Body of pancreas (tissue), 4 donors: ENCODE results near the gene FPR1. TPM values are rescaled to one million over a fixed set of nuclear protein-coding genes. Genes with fewer than 3 reads are reported as not detected.

ENCODE experiments used
- ATAC-seq: fragments of 150-250 bp; one replicate; pipeline ENCODE4 v1.9.1; 2016
- DNase-seq, 4 donors: peaks; one replicate each; pipeline ENCODE4 v3.0.0-alpha.2; 2019
- H3K27ac ChIP-seq, 4 donors: fragments of 200-600 bp; sonication (generic); 1 replicate in 3 of 4; 2 replicates in 1 of 4; pipeline versions ENCODE4 v1.5.1 to v1.6.1; 2016 to 2019; ENCODE audit warnings: mild to moderate bottlenecking in 1 of 4, mixed read lengths in 1 of 4, moderate library complexity in 1 of 4
- H3K27me3 ChIP-seq, 2 donors: fragments of 200-600 bp; sonication (generic); one replicate each; pipeline ENCODE4 v1.6.0; 2016; ENCODE audit warnings: mild to moderate bottlenecking in 1 of 2
- H3K36me3 ChIP-seq, 2 donors: fragments of 200-600 bp; sonication (generic); replicated peaks in 1 of 2; 2 replicates each; pipeline ENCODE4 v1.5.1; 2016; ENCODE audit warnings: low read depth in 2 of 2; ENCODE audit not compliant: insufficient read depth in 1 of 2
- H3K4me1 ChIP-seq: fragments of 200-600 bp; sonication (generic); one replicate; pipeline ENCODE4 v1.6.0; 2016
- H3K4me3 ChIP-seq, 2 donors: fragments of 200-600 bp; sonication (generic); 1 replicate in 1 of 2; 2 replicates in 1 of 2; pipeline ENCODE4 v1.5.1; 2016 to 2019
- H3K9me3 ChIP-seq, 3 donors: fragments of 200-600 bp; sonication (generic); 1 replicate in 2 of 3; 2 replicates in 1 of 3; pipeline ENCODE4 v1.5.1; 2016
- CTCF ChIP-seq, 7 experiments: fragments of 450-650 bp in 4 of 7; fragments of 200-600 bp in 3 of 7; sonication (generic) in 3 of 7; IDR thresholded peaks; one replicate each; pipeline ENCODE4 v1.5.1; 2016 to 2019; ENCODE audit warnings: antibody characterized with exemption in 7 of 7
- POLR2A ChIP-seq, 3 donors: fragments of 450-650 bp; IDR thresholded peaks; one replicate each; pipeline ENCODE4 v1.6.1; 2016; ENCODE audit warnings: antibody characterized with exemption in 3 of 3, mild to moderate bottlenecking in 2 of 3
- WGBS, 2 donors: methylation state at CpG; one replicate each; pipeline ENCODE4 v1.1.5; 2017; 5-methylcytosine and 5-hydroxymethylcytosine counted together
- intact Hi-C: fragments of 100-400 bp; cut with DNase I; formaldehyde crosslinking; loops from one replicate; pipeline ENCODE4 v1.15.1; 2023
- total RNA-seq, 2 donors: library from RNA; depleted of rRNA; stranded (reverse); fragments of >200 nt; gene quantifications; one replicate each; pipeline ENCODE4 v1.1.0, GENCODE V29; 2016

FPR1 gene
- total RNA-seq, 2 donors from 2014 or later = 4.7 TPM; not detected in 1

- peaks cover 0 to 3% of the 10 kb centered on the region in 2 donors for H3K27me3 ChIP-seq
- intact Hi-C loops = no loop called here
- H3K27ac ChIP-seq = no peak overlapping the region
- no peaks in the 10 kb centered on the region for H3K9me3 ChIP-seq
- WGBS, 2 donors = 61 to 71% methylated on average over 2 of the region's 2 CpGs
- no peak overlapping the region for H3K4me3 ChIP-seq
- DNase-seq (no peak), ATAC-seq (no peak)
- TF ChIP-seq CTCF (IDR thresholded peaks at IDR 0.05) (no peak), POLR2A (IDR thresholded peaks at IDR 0.05) (no peak)
- H3K36me3 ChIP-seq = no peaks in the 10 kb centered on the region
- no peaks in the 10 kb centered on the region for H3K4me1 ChIP-seq
These were observed 21.9 kb downstream of the FPR1 start for GRCh38 chr19:51729781-51730180.

DNA sequence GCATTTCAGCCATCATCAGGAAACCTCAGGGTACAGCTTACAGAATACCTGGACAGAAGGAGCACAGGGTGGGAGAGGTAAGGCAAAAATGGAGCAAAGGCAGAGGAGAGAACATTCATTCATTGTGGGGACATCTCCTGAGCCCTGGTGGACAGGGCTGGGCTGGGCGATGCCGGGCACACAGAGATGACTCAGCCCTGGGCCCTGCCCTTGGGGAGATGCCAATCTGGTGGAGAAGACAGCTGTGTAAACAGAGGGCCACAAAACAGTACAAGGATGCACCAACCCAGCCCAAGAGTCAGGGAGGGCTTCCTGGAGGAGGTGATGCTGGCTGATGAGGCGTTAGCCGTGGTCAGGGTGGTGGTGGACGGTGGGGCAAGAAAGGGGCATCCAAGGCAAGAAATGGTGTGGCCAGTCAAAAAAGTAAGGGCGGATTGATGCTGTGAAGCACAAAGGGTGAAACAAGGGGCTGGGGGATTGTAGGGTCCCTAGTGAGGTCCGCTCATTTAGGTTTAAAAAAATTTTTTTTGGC, 24.3 kb downstream of the FPR1 start:
- intact Hi-C loops = no loop called here
- WGBS, 2 donors = 51 to 62% methylated on average over 7 of the region's 7 CpGs
- peaks cover 0 to 3% of the 10 kb centered on the region in 2 donors for H3K27me3 ChIP-seq
- no peaks in the 10 kb centered on the region for H3K4me1 ChIP-seq
- DNase-seq = no peak
- no peaks in the 10 kb centered on the region for H3K9me3 ChIP-seq
- no peaks in the 10 kb centered on the region for H3K36me3 ChIP-seq
- ATAC-seq = no peak
- H3K27ac ChIP-seq = no peak overlapping the region
- TF ChIP-seq CTCF (IDR thresholded peaks at IDR 0.05) = no peak
- no peak for TF ChIP-seq POLR2A (IDR thresholded peaks at IDR 0.05)
- no peak overlapping the region for H3K4me3 ChIP-seq

- 30 to 39% methylated on average over 9 to 14 of the region's 14 CpGs for WGBS, 2 donors
- H3K4me3 ChIP-seq = no peak overlapping the region
- TF ChIP-seq CTCF (IDR thresholded peaks at IDR 0.05) = no peak
- TF ChIP-seq POLR2A (IDR thresholded peaks at IDR 0.05) = no peak
- H3K9me3 ChIP-seq = no peaks in the 10 kb centered on the region
- DNase-seq (no peak), ATAC-seq (no peak)
- no peak overlapping the region for H3K27ac ChIP-seq
- H3K4me1 ChIP-seq = no peaks in the 10 kb centered on the region
- peaks cover 0 to 3% of the 10 kb centered on the region in 2 donors for H3K27me3 ChIP-seq
- H3K36me3 ChIP-seq = no peaks in the 10 kb centered on the region
- intact Hi-C loops = no loop called here
These were observed 25.6 kb downstream of the FPR1 start for GRCh38 chr19:51726049-51726448.

- 25 to 40% methylated on average over 6 to 15 of the region's 15 CpGs for WGBS, 2 donors
- TF ChIP-seq POLR2A (IDR thresholded peaks at IDR 0.05) = no peak
- no peak for TF ChIP-seq CTCF (IDR thresholded peaks at IDR 0.05)
- Histone ChIP-seq H3K9me3 (no peaks in the 10 kb centered on the region), H3K4me3 (no peak overlapping the region), H3K4me1 (no peaks in the 10 kb centered on the region), H3K27ac (no peak overlapping the region), H3K36me3 (no peaks in the 10 kb centered on the region), H3K27me3 (peaks cover 0 to 3% of the 10 kb centered on the region in 2 donors)
- ATAC-seq (no peak), DNase-seq (no peak)
- intact Hi-C loops = no loop called here
These were observed 27.1 kb downstream of the FPR1 start for GRCh38 chr19:51724543-51724942.

DNA sequence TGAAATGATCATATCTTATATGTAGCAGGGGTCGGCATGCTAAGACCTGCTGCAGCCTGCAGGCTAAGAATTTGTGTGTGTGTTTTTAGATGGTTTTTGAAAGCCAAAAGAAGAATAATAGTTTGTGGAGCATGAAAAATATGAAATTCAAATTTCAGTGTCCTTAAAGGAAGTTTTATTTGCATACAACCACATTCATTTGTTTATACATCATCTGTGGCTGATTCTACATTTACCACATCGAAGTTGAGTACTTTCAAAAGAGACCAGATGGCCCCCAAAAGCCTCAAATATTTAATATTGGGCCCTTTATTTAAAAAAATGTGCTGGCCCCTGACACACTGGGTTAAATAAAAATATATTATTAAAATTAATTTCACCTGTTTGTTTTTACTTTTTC, 29.2 kb downstream of the FPR1 start:
- no peak for TF ChIP-seq CTCF (IDR thresholded peaks at IDR 0.05)
- no peak for TF ChIP-seq POLR2A (IDR thresholded peaks at IDR 0.05)
- H3K27me3 ChIP-seq = peaks cover 0 to 3% of the 10 kb centered on the region in 2 donors
- WGBS, 2 donors = 41 to 44% methylated on average over 2 of the region's 2 CpGs

More for the DNA sequence above, 29.2 kb downstream of the FPR1 start:
- ATAC-seq (no peak), DNase-seq (no peak)
- H3K36me3 ChIP-seq = no peaks in the 10 kb centered on the region
- H3K27ac ChIP-seq = no peak overlapping the region
- H3K4me3 ChIP-seq = no peak overlapping the region
- intact Hi-C loops = no loop called here
- no peaks in the 10 kb centered on the region for H3K4me1 ChIP-seq
- no peaks in the 10 kb centered on the region for H3K9me3 ChIP-seq
